K562 (cell line): ENCODE data around the gene CENPC. TPM values are rescaled to one million over a fixed set of nuclear protein-coding genes. Genes with fewer than 3 reads are reported as not detected.

Experiments used
- ATAC-seq: fragments of 200-7000 bp; cut with Tn5 transposase; 3 replicates; pipeline ENCODE4 v1.9.1; 2020; ENCODE audit warnings: moderate library complexity
- BruUV-seq: library from RNA; stranded (reverse); fragments of 400-500 nt; replicated peaks from 2 replicates; lab custom pipeline; 2021; lab: Mats Ljungman, UMichigan
- CTCF ChIA-PET: fragments of 300-600 bp; formaldehyde crosslinking; extraction: SDS; loops from one replicate; lab custom pipeline; 2021; ENCODE audit warnings: low intra/inter-chr PET ratio; lab: Yijun Ruan, JAX
- POLR2A ChIA-PET: fragments of 300-600, 350-650 bp; sonication (Branson Sonifier 250); formaldehyde crosslinking; extraction: SDS; loops from one replicate; lab custom pipeline; 2021; ENCODE audit warnings: antibody characterized with exemption, inconsistent platforms; lab: Yijun Ruan, JAX
- DNase-seq, 4 experiments: peaks; one replicate each; pipeline versions ENCODE4 v3.0.0 to v3.0.0-alpha.2; 2011 to 2018; ENCODE audit warnings: low spot score in 3 of 4, mixed read lengths in 3 of 4; ENCODE audit errors: extremely low read depth in 1 of 4
- FAIRE-seq: peaks from 2 replicates; lab custom pipeline; 2011; peaks lifted over from hg19 to GRCh38; lab: Jason Lieb, UNC
- H2AFZ ChIP-seq: 2 replicates; pipeline ENCODE4 v1.6.0; 2011; ENCODE audit warnings: low read depth, low read length, control low read depth, inconsistent platforms
- H3K27ac ChIP-seq: fragments of 200-600 bp; 3 replicates; pipeline ENCODE4 v1.8.0; 2011; ENCODE audit warnings: low read depth, mild to moderate bottlenecking, control low read depth, inconsistent platforms, low read length, moderate library complexity, mixed read lengths; ENCODE audit errors: extremely low read depth
- H3K27me3 ChIP-seq, 2 experiments: fragments of 300-600 bp in 1 of 2; 2 replicates in 1 of 2; 3 replicates in 1 of 2; pipeline versions ENCODE4 v1.6.0 to v1.8.0; 2011; ENCODE audit warnings: inconsistent platforms in 2 of 2, low read length in 2 of 2, mild to moderate bottlenecking in 1 of 2, mixed read lengths in 1 of 2, moderate library complexity in 1 of 2; ENCODE audit not compliant: control insufficient read depth in 2 of 2, insufficient read depth in 2 of 2
- H3K36me3 ChIP-seq: fragments of 300-600 bp; 3 replicates; pipeline ENCODE4 v1.8.0; 2011; ENCODE audit warnings: mild to moderate bottlenecking, low read length, inconsistent platforms; ENCODE audit not compliant: control insufficient read depth, insufficient read depth
- H3K4me1 ChIP-seq, 2 experiments: fragments of 200-600 bp in 1 of 2; replicated peaks in 1 of 2; 2 replicates in 1 of 2; 3 replicates in 1 of 2; pipeline versions ENCODE4 v1.5.1 to v1.8.0; 2011; ENCODE audit warnings: inconsistent platforms in 2 of 2, low read length in 2 of 2, mild to moderate bottlenecking in 1 of 2, mixed read lengths in 1 of 2, moderate library complexity in 1 of 2; ENCODE audit not compliant: control insufficient read depth in 2 of 2, insufficient read depth in 2 of 2
- H3K4me2 ChIP-seq: 2 replicates; pipeline ENCODE4 v1.6.1; 2011; ENCODE audit warnings: low read length, control low read depth, inconsistent platforms, mixed read lengths; ENCODE audit not compliant: insufficient read depth
- H3K4me3 ChIP-seq: fragments of 200-600 bp; sonication (generic), shearing (Covaris generic); 2 replicates; pipeline ENCODE4 v1.5.1; 2016; ENCODE audit warnings: control low read depth, inconsistent platforms
- H3K79me2 ChIP-seq: fragments of 200-600 bp; 3 replicates; pipeline ENCODE4 v1.8.0; 2011; ENCODE audit warnings: low read length, inconsistent platforms; ENCODE audit not compliant: control insufficient read depth, insufficient read depth
- H3K9ac ChIP-seq, 2 experiments: 2 replicates each; pipeline versions ENCODE4 v1.6.0 to v1.6.1; 2011; ENCODE audit warnings: low read depth in 2 of 2, low read length in 2 of 2, control low read depth in 1 of 2, inconsistent platforms in 1 of 2, mild to moderate bottlenecking in 1 of 2, mixed read lengths in 1 of 2; ENCODE audit not compliant: insufficient read depth in 1 of 2
- H3K9me1 ChIP-seq: one replicate; pipeline ENCODE4 v1.6.0; 2011; ENCODE audit warnings: inconsistent platforms, mild to moderate bottlenecking, low read length, moderate library complexity; ENCODE audit not compliant: control insufficient read depth, insufficient read depth
- H3K9me3 ChIP-seq: replicated peaks from 2 replicates; pipeline ENCODE4 v1.5.1; 2011; ENCODE audit warnings: low read depth, low read length, inconsistent platforms; ENCODE audit not compliant: control insufficient read depth, insufficient read depth
- H4K20me1 ChIP-seq: replicated peaks from 2 replicates; pipeline ENCODE4 v1.6.1; 2011; ENCODE audit warnings: low read length, inconsistent platforms, mixed read lengths; ENCODE audit not compliant: control insufficient read depth, insufficient read depth
- TAF1 ChIP-seq: IDR thresholded peaks from 2 replicates; pipeline ENCODE4 v1.6.1; 2011; ENCODE audit warnings: mild to moderate bottlenecking, low read length, moderate library complexity; ENCODE audit not compliant: insufficient read depth, control insufficient read depth, severe bottlenecking; ENCODE audit errors: extremely low read depth
- ZBTB40 ChIP-seq, 2 experiments: fragments of 450-650 bp in 1 of 2; sonication (generic) in 1 of 2; formaldehyde crosslinking in 1 of 2; IDR thresholded peaks; 2 replicates each; pipeline versions ENCODE4 v1.7.1 to v1.9.0; 2016 to 2022; ENCODE audit warnings: inconsistent platforms in 1 of 2, mild to moderate bottlenecking in 1 of 2, missing genetic modification reagents in 1 of 2
- ZNF280B ChIP-seq: fragments of 250-450 bp; sonication (Bioruptor Pico); IDR thresholded peaks from 2 replicates; pipeline ENCODE4 v1.5.1; 2021; ENCODE audit warnings: mild to moderate bottlenecking
- ZNF592 ChIP-seq: fragments of 450-650 bp; IDR thresholded peaks from 2 replicates; pipeline ENCODE4 v1.6.1; 2017; ENCODE audit warnings: antibody characterized with exemption, mild to moderate bottlenecking
- WGBS: fragments of 100-300 bp; shearing (Covaris generic); methylation state at CpG from one replicate; pipeline ENCODE4 v1.1.6; 2016; ENCODE audit warnings: low coverage, mixed read lengths; ENCODE audit not compliant: insufficient coverage; ENCODE audit errors: missing lambda C conversion rate; 5-methylcytosine and 5-hydroxymethylcytosine counted together
- in situ Hi-C: fragments of 300-500 bp; cut with MboI; formaldehyde crosslinking; loops from 4 replicates; pipeline ENCODE4 v1.15.0; 2018; ENCODE audit warnings: inconsistent platforms, mixed read lengths
- intact Hi-C: fragments of 100-400 bp; cut with micrococcal nuclease; formaldehyde crosslinking; loops from 2 replicates; pipeline ENCODE4 v1.14.2; 2022
- polyA plus RNA-seq, 8 experiments: library from polyadenylated mRNA; depleted of rRNA in 4 of 8; stranded (reverse) in 5 of 8; unstranded in 3 of 8; fragments of >200 nt; fragmentation: Nextera tagmentation in 2 of 8; fragmentation: Illumina TruSeq in 1 of 8; extraction: Ambion mirVana in 2 of 8; extraction: Trizol in 1 of 8; gene quantifications; 2 replicates each; pipeline versions ENCODE4 v1.2.1 to v1.2.3, GENCODE V29; 2011 to 2014; ENCODE audit warnings: inconsistent platforms in 1 of 8, missing spikeins in 1 of 8
- total RNA-seq, 7 experiments: library from RNA; depleted of rRNA in 6 of 7; stranded (reverse); fragments of >200 nt in 6 of 7; fragmentation: Illumina TruSeq in 2 of 7; extraction: Trizol in 2 of 7; gene quantifications; 2 replicates each; pipeline versions ENCODE4 v1.2.1 to v1.2.3, GENCODE V29; 2011 to 2021; ENCODE audit warnings: low replicate concordance in 1 of 7

Gene CENPC
- total and polyA plus RNA-seq, 9 of the 15 experiments (the other 6 are each of a cell fraction or from before 2014, with no cell fraction given), result 18.1 to 48.5 (median 30.8) TPM

GRCh38 chr4:67531379-67531962 is 13.8 kb downstream of the CENPC start:
- in situ Hi-C loops (no loop called here), intact Hi-C loops (no loop called here)
- H3K4me2 ChIP-seq, result no peak overlapping the region
- H3K27ac ChIP-seq, result peak overlapping the region; percentile 20; the same call in 1 of the 3 replicates
- no peak overlapping the region for H2AFZ ChIP-seq
- H3K9me3 ChIP-seq, result peaks cover 11% of the 10 kb centered on the region
- ChIA-PET POLR2A (interaction anchor here (1.0 kb wide), 1 partner anchor 11 kb away, joined by 5 read pairs; no protein-coding TSS in a partner anchor), CTCF (no interaction called here)
- no peak overlapping the region for H3K9ac ChIP-seq
- no peak overlapping the region for H3K4me3 ChIP-seq
- DNase-seq, result no peak
- H3K9me1 ChIP-seq, result no peaks in the 10 kb centered on the region
- 88% methylated on average over 4 of the region's 4 CpGs for WGBS
- no TSS peak for BruUV-seq
- H3K27me3 ChIP-seq, result no peaks in the 10 kb centered on the region
- peaks cover 0 to 4% of the 10 kb centered on the region in 2 experiments; a peak in 1 of 5 replicates for H3K4me1 ChIP-seq
- no peak for FAIRE-seq
- H4K20me1 ChIP-seq, result no peaks in the 10 kb centered on the region
- no peak for ATAC-seq
- H3K36me3 ChIP-seq, result peaks cover 81% of the 10 kb centered on the region
- H3K79me2 ChIP-seq, result peaks cover 46% of the 10 kb centered on the region
- no peak for TF ChIP-seq ZBTB40 (IDR thresholded peaks at IDR 0.05)
- no peak for TF ChIP-seq ZBTB40 (CRISPR knock-in tag; IDR thresholded peaks at IDR 0.05)
- TF ChIP-seq TAF1, result no peak
- TF ChIP-seq ZNF592, result no peak
- TF ChIP-seq ZNF280B (CRISPR knock-in tag), result no peak
